ENCODE results near the gene CLDN9. TPM values are rescaled to one million over a fixed set of nuclear protein-coding genes. Genes with fewer than 3 reads are reported as not detected.

CLDN9 gene
- polyA plus RNA-seq, 1 experiment, result not detected

DNA sequence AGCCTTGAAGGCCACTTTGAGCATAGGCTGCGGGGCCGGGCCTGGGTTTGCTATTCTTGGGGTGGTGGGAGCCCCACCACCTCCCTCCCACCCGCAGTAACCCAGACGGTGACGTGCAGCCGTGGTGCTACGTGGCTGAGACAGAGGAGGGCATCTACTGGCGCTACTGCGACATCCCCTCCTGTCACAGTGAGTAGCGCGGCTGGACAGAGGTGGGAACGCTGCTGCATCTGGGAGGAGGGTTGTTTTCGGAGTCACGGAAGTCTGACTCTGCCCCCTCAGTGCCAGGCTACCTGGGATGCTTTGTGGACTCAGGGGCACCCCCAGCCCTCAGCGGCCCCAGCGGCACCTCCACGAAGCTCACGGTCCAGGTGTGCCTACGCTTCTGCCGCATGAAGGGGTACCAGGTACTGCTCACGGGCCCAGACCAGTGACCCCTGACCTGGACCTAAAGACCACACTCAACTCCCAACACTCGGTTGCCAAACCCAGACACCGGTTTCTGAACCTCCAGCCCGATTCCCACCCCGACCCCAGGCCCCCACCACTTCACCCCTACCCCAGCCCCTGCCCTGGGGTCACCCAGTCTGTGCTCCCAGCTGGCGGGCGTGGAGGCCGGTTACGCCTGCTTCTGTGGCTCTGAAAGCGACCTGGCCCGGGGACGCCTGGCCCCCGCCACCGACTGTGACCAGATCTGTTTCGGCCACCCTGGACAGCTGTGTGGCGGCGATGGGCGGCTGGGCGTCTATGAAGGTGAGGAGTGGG is 46.5 kb upstream of the CLDN9 start:
- Histone ChIP-seq H3K36me3 (ENCODE audit: control insufficient read depth, insufficient read depth, low read length) (no peaks in the 10 kb centered on the region), H3K4me3 (ENCODE audit: low read depth, low read length) (no peak overlapping the region), H3K27me3 (ENCODE audit: control insufficient read depth, insufficient read depth, low read length) (peaks cover 37% of the 10 kb centered on the region)
- CTCF ChIA-PET, result no interaction called here
- DNase-seq (ENCODE audit: low read depth), result no peak
- TF ChIP-seq, protein P1, sequence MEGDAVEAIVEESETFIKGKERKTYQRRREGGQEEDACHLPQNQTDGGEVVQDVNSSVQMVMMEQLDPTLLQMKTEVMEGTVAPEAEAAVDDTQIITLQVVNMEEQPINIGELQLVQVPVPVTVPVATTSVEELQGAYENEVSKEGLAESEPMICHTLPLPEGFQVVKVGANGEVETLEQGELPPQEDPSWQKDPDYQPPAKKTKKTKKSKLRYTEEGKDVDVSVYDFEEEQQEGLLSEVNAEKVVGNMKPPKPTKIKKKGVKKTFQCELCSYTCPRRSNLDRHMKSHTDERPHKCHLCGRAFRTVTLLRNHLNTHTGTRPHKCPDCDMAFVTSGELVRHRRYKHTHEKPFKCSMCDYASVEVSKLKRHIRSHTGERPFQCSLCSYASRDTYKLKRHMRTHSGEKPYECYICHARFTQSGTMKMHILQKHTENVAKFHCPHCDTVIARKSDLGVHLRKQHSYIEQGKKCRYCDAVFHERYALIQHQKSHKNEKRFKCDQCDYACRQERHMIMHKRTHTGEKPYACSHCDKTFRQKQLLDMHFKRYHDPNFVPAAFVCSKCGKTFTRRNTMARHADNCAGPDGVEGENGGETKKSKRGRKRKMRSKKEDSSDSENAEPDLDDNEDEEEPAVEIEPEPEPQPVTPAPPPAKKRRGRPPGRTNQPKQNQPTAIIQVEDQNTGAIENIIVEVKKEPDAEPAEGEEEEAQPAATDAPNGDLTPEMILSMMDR (IDR thresholded peaks at IDR 0.05; ENCODE audit: insufficient read depth, low read depth, low read length), result no peak
- POLR2A ChIA-PET, result no interaction called here

DNA sequence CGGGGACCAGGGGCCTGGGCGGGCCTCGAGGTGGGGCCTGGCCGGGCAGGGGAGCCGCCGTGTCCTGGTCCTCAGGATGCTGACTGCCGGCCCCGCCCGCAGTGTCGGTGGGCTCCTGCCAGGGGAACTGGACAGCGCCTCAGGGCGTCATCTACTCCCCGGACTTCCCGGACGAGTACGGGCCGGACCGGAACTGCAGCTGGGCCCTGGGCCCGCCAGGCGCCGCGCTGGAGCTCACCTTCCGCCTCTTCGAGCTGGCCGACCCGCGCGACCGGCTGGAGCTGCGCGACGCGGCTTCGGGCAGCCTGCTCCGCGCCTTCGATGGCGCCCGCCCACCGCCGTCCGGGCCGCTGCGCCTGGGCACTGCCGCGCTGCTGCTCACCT is 45.9 kb upstream of the CLDN9 start:
- H3K36me3 ChIP-seq (ENCODE audit: control insufficient read depth, insufficient read depth, low read length), result no peaks in the 10 kb centered on the region
- no peak for DNase-seq (ENCODE audit: low read depth)
- POLR2A ChIA-PET, result no interaction called here
- CTCF ChIA-PET, result interaction anchor here (1.2 kb wide), 1 partner anchor 63 kb away, joined by 3 read pairs; no protein-coding TSS in a partner anchor
- H3K27me3 ChIP-seq (ENCODE audit: control insufficient read depth, insufficient read depth, low read length), result peaks cover 37% of the 10 kb centered on the region
- H3K4me3 ChIP-seq (ENCODE audit: low read depth, low read length), result no peak overlapping the region
- TF ChIP-seq, protein P1 (IDR thresholded peaks at IDR 0.05; ENCODE audit: insufficient read depth, low read depth, low read length), result 0 out of 2 replicates have a peak, but pooled peaks have one; percentile 2

DNA sequence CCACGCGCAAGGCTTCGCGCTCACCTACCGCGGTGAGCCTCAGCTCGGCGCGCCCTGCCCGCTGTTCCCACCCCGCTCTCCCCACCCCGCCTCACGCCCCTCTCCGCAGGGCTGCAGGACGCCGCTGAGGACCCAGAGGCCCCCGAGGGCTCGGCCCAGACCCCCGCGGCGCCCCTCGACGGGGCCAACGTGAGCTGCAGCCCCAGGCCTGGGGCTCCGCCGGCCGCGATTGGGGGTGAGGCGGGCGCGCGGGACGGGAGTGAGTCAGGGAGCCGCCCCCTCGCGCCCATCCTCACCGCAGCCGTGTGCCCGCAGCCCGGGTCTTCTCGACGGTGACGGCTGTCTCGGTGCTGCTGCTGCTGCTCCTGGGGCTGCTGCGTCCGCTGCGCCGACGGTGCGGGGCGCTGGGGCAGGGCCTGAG is 45.5 kb upstream of the CLDN9 start:
- TF ChIP-seq, protein P1 (IDR thresholded peaks at IDR 0.05; ENCODE audit: insufficient read depth, low read depth, low read length), result no peak
- ChIA-PET POLR2A (no interaction called here), CTCF (interaction anchor here (0.9 to 1.2 kb wide), 2 partner anchors 48 to 62 kb away, joined by 3 read pairs; no protein-coding TSS in a partner anchor)
- no peak for DNase-seq (ENCODE audit: low read depth)
- no peak overlapping the region for H3K4me3 ChIP-seq (ENCODE audit: low read depth, low read length)
- H3K36me3 ChIP-seq (ENCODE audit: control insufficient read depth, insufficient read depth, low read length), result no peaks in the 10 kb centered on the region
- H3K27me3 ChIP-seq (ENCODE audit: control insufficient read depth, insufficient read depth, low read length), result peaks cover 33% of the 10 kb centered on the region

DNA sequence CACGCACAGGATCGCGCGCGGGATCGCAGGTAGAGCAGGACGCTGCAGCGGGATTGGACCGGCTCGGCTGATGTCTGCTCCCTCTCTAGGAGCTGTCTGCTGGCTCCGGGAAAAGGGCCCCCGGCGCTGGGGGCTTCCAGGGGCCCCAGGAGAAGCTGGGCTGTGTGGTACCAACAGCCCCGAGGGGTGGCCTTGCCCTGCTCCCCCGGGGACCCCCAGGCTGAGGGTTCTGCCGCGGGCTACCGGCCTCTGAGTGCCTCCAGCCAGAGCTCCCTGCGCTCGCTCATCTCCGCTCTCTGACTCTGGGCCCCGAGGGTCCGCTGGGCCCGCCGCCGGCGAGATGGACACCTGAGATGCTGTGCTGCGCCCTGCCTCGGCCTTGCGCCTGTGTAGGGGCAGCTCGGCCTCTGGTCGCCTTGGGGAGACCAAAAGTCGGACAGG is 45.0 kb upstream of the CLDN9 start:
- TF ChIP-seq, protein P1 (IDR thresholded peaks at IDR 0.05; ENCODE audit: insufficient read depth, low read depth, low read length), result no peak
- H3K4me3 ChIP-seq (ENCODE audit: low read depth, low read length), result no peak overlapping the region
- POLR2A ChIA-PET, result no interaction called here
- CTCF ChIA-PET, result interaction anchor here (0.9 to 1.2 kb wide), 2 partner anchors 49 to 62 kb away, joined by 3 read pairs; no protein-coding TSS in a partner anchor
- H3K36me3 ChIP-seq (ENCODE audit: control insufficient read depth, insufficient read depth, low read length), result no peaks in the 10 kb centered on the region
- peaks cover 29% of the 10 kb centered on the region for H3K27me3 ChIP-seq (ENCODE audit: control insufficient read depth, insufficient read depth, low read length)
- DNase-seq (ENCODE audit: low read depth), result no peak

DNA sequence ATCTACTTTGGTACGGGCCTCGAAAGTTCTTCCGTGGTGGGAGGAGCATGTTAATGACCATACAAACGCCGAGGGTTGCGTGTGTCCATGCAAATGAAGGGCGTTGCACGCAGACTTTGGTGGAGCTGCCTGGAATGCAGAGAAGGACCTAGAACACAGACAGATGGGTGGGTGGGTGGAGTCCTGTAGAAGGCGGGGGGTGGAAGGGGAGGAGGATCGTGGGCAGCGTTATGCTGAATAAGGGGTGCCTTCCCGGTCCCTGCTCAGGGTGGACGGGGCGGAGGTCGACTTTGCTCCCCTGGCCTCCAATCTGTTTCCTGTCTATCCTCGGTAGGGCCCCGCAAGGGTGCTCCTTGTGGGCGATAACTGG is 44.4 kb upstream of the CLDN9 start:
- no peak overlapping the region for H3K4me3 ChIP-seq (ENCODE audit: low read depth, low read length)
- CTCF ChIA-PET, result no interaction called here
- no peak for DNase-seq (ENCODE audit: low read depth)

More for the DNA sequence above, 44.4 kb upstream of the CLDN9 start:
- TF ChIP-seq, protein P1 (IDR thresholded peaks at IDR 0.05; ENCODE audit: insufficient read depth, low read depth, low read length), result no peak
- peaks cover 26% of the 10 kb centered on the region for H3K27me3 ChIP-seq (ENCODE audit: control insufficient read depth, insufficient read depth, low read length)
- no peaks in the 10 kb centered on the region; the same call in 1 of the 2 replicates for H3K36me3 ChIP-seq (ENCODE audit: control insufficient read depth, insufficient read depth, low read length)
- POLR2A ChIA-PET, result no interaction called here
